ENCODE measurements around the gene LURAP1L. TPM values are rescaled to one million over a fixed set of nuclear protein-coding genes. Genes with fewer than 3 reads are reported as not detected.

The LURAP1L gene
- total RNA-seq, 2 donors from 2014 or later = 0.24 to 1.3 TPM

DNA sequence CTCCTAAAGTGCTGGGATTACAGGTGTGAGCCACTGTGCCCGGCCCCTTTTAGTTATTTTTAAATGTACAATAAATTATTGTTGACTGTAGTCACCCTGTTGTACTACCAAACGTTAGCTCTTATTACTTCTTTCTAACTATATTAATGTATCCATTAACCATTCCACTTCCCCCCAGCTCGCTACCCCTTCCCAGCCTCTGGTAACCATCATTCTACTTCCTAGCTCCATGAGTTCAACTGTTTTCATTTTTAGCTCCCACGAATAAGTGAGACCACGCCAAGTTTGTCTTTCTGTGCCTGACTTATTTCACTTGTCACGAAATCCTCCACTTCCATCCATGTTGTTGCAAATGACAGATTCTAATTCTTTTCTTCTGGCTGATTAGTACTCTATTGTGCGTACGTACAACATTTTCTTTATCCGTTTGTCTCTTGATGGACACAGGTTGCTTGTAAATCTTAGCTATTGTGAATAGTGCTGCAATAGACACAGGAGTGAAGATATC, 6.5 kb downstream of the LURAP1L start:
- Histone ChIP-seq H3K27ac (ENCODE audit: low read depth, low read length) (no peak overlapping the region), H3K9me3 (ENCODE audit: control insufficient read depth, low read length) (peaks cover 13% of the 10 kb centered on the region), H3K4me1 (ENCODE audit: control insufficient read depth, insufficient read depth, low read length) (no peaks in the 10 kb centered on the region), H3K27me3 (ENCODE audit: control insufficient read depth, insufficient read depth, low read length, poor library complexity, severe bottlenecking) (no peaks in the 10 kb centered on the region), H3K36me3 (ENCODE audit: control insufficient read depth, insufficient read depth, low read length) (no peaks in the 10 kb centered on the region), H3K9ac (ENCODE audit: extremely low read depth, low read length, poor library complexity, severe bottlenecking) (no peak overlapping the region), H3K4me3 (ENCODE audit: low read length) (no peak overlapping the region)
- Mint-ChIP-seq H3K9me3 (no peaks in the 10 kb centered on the region), H3K27me3 (ENCODE audit: insufficient read depth) (peaks cover 8% of the 10 kb centered on the region), H3K4me1 (no peaks in the 10 kb centered on the region), H3K36me3 (ENCODE audit: low read depth) (no peaks in the 10 kb centered on the region), H3K4me3 (no peak overlapping the region), H3K27ac (no peak overlapping the region)
- no peak for DNase-seq
- 77 to 80% methylated on average over 5 to 9 of the region's 9 CpGs for WGBS, 2 experiments (ENCODE audit: insufficient coverage in 1 of 2, insufficient read length in 1 of 2)
- TF ChIP-seq, protein P1, sequence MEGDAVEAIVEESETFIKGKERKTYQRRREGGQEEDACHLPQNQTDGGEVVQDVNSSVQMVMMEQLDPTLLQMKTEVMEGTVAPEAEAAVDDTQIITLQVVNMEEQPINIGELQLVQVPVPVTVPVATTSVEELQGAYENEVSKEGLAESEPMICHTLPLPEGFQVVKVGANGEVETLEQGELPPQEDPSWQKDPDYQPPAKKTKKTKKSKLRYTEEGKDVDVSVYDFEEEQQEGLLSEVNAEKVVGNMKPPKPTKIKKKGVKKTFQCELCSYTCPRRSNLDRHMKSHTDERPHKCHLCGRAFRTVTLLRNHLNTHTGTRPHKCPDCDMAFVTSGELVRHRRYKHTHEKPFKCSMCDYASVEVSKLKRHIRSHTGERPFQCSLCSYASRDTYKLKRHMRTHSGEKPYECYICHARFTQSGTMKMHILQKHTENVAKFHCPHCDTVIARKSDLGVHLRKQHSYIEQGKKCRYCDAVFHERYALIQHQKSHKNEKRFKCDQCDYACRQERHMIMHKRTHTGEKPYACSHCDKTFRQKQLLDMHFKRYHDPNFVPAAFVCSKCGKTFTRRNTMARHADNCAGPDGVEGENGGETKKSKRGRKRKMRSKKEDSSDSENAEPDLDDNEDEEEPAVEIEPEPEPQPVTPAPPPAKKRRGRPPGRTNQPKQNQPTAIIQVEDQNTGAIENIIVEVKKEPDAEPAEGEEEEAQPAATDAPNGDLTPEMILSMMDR (conservative IDR thresholded peaks at IDR 0.05) = no peak

DNA sequence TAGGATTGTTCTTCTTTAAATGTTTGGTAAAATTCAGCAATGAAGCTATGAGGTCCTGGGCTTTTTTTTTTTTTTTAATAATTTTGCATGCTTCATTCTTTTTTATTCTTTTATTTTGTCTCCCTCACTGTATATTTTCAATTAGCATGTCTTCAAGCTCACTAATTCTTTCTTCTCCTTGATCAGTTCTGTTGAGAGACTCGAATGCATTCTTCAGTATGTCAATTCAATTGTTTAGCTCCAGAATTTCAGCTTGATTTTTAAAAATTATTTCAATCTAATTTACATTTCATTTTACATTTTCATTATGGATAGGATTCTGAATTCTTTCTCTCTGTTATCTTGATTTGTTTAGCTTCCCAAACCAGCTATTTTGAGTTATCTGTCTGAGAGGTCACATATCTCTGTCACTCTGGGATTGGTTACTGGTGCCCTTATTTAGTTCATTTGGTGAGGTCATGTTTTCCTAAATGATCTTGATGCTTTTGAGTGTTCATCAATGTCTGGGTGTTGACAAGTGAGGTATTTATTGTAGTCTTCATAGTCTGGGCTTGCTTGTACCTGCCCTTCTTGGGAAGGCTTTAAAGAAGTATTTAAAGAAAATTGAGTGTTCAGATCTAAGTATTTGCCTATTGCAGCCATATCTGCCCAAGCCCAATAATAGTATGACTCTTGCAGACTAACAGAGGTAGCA, 9.1 kb downstream of the LURAP1L start:
- no peak for DNase-seq
- Histone ChIP-seq H3K36me3 (ENCODE audit: control insufficient read depth, insufficient read depth, low read length) (no peaks in the 10 kb centered on the region), H3K9ac (ENCODE audit: extremely low read depth, low read length, poor library complexity, severe bottlenecking) (no peak overlapping the region), H3K4me3 (ENCODE audit: low read length) (no peak overlapping the region), H3K4me1 (ENCODE audit: control insufficient read depth, insufficient read depth, low read length) (no peaks in the 10 kb centered on the region), H3K27ac (ENCODE audit: low read depth, low read length) (no peak overlapping the region), H3K9me3 (ENCODE audit: control insufficient read depth, low read length) (peaks cover 13% of the 10 kb centered on the region), H3K27me3 (ENCODE audit: control insufficient read depth, insufficient read depth, low read length, poor library complexity, severe bottlenecking) (no peaks in the 10 kb centered on the region)
- WGBS, 2 experiments (ENCODE audit: insufficient coverage in 1 of 2, insufficient read length in 1 of 2) = 97 to 100% methylated on average over 1 of the region's 1 CpG
- TF ChIP-seq, protein P1 (conservative IDR thresholded peaks at IDR 0.05) = no peak
- no peaks in the 10 kb centered on the region for H3K4me1 Mint-ChIP-seq
- H3K36me3 Mint-ChIP-seq (ENCODE audit: low read depth) = no peaks in the 10 kb centered on the region
- no peaks in the 10 kb centered on the region for H3K9me3 Mint-ChIP-seq
- H3K4me3 Mint-ChIP-seq = no peak overlapping the region
- no peak overlapping the region for H3K27ac Mint-ChIP-seq
- no peaks in the 10 kb centered on the region for H3K27me3 Mint-ChIP-seq (ENCODE audit: insufficient read depth)

DNA sequence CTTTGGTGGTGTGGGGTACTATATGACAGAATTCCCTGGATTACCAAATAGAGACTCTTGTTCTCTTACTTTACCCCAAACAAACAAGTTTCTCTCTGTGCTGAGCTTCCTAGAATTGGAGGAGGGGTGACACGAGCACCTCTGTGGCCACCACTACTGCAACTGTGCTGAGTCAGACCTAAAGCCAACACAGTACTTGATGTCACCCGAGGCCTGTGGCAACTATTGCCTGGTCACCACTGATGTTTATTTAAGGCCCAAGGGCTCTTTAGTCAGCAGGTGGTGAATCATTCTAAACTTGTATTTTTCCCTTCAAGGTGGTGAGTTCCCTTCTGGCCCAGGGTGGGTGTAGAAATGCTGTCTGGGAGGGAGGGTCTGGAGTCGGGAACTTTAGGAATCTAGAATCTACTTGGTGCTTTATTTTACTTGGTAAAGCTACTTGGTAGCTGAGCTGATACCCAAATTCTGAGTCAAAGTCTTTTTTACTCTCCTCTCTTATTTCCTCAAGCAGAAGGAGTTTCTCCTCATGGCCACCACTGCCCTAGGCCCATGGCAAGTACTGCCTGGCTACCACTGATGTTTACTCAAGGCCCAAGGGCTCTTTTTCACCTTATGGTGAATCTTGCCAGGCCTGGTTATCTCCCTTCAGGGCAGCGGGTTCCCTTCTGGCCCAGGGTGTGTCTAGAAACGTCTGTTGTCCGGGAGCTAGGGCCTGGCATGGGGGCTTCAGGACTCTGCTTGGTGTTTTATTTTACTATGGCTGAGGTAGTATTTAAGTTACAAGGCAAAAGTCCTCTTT, 9.8 kb downstream of the LURAP1L start:
- Mint-ChIP-seq H3K9me3 (no peaks in the 10 kb centered on the region), H3K27me3 (ENCODE audit: insufficient read depth) (no peaks in the 10 kb centered on the region), H3K4me3 (no peak overlapping the region), H3K4me1 (no peaks in the 10 kb centered on the region), H3K36me3 (ENCODE audit: low read depth) (no peaks in the 10 kb centered on the region), H3K27ac (no peak overlapping the region)
- DNase-seq = no peak
- 80 to 91% methylated on average over 1 to 6 of the region's 6 CpGs for WGBS, 2 experiments (ENCODE audit: insufficient coverage in 1 of 2, insufficient read length in 1 of 2)
- H3K4me3 ChIP-seq (ENCODE audit: low read length) = no peak overlapping the region
- no peak overlapping the region for H3K9ac ChIP-seq (ENCODE audit: extremely low read depth, low read length, poor library complexity, severe bottlenecking)
- H3K36me3 ChIP-seq (ENCODE audit: control insufficient read depth, insufficient read depth, low read length) = no peaks in the 10 kb centered on the region
- no peak overlapping the region for H3K27ac ChIP-seq (ENCODE audit: low read depth, low read length)
- TF ChIP-seq, protein P1 (conservative IDR thresholded peaks at IDR 0.05) = no peak
- no peaks in the 10 kb centered on the region for H3K27me3 ChIP-seq (ENCODE audit: control insufficient read depth, insufficient read depth, low read length, poor library complexity, severe bottlenecking)
- H3K9me3 ChIP-seq (ENCODE audit: control insufficient read depth, low read length) = peaks cover 13% of the 10 kb centered on the region
- H3K4me1 ChIP-seq (ENCODE audit: control insufficient read depth, insufficient read depth, low read length) = no peaks in the 10 kb centered on the region

Measured in endodermal cell (in vitro differentiated cells).